MM.1S (cell line): Measurements from ENCODE around the gene PRM3.

Experiments
- DNase-seq: peaks from one replicate; pipeline ENCODE4 v3.0.0-alpha.2; 2015
- H2AFZ ChIP-seq: fragments of 300-600 bp; sonication (generic); 2 replicates; pipeline ENCODE4 v1.6.0; 2016; ENCODE audit warnings: antibody characterized with exemption, low read length
- H3F3A ChIP-seq: fragments of 300-600 bp; sonication (generic); 2 replicates; pipeline ENCODE4 v1.6.1; 2016; ENCODE audit warnings: mild to moderate bottlenecking, antibody characterized with exemption, low read length, moderate library complexity, mixed read lengths; ENCODE audit not compliant: insufficient read depth
- H3K27ac ChIP-seq: fragments of 300-600 bp; sonication (generic); 2 replicates; pipeline ENCODE4 v1.5.1; 2016; ENCODE audit warnings: mild to moderate bottlenecking, low read length
- H3K27me3 ChIP-seq: fragments of 300-600 bp; sonication (generic); replicated peaks from 2 replicates; pipeline ENCODE4 v1.6.0; 2016; ENCODE audit warnings: low read length; ENCODE audit not compliant: insufficient read depth
- H3K36me3 ChIP-seq: fragments of 300-600 bp; sonication (generic); replicated peaks from 2 replicates; pipeline ENCODE4 v1.6.1; 2016; ENCODE audit warnings: mild to moderate bottlenecking, low read length, mixed read lengths; ENCODE audit not compliant: insufficient read depth
- H3K4me1 ChIP-seq: fragments of 300-600 bp; sonication (generic); 2 replicates; pipeline ENCODE4 v1.6.1; 2016; ENCODE audit warnings: low read length, mixed read lengths
- H3K4me2 ChIP-seq: fragments of 300-600 bp; sonication (generic); 2 replicates; pipeline ENCODE4 v1.6.0; 2016; ENCODE audit warnings: low read depth, low read length
- H3K4me3 ChIP-seq: fragments of 300-600 bp; sonication (generic); 2 replicates; pipeline ENCODE4 v1.5.1; 2016; ENCODE audit warnings: low read length, mixed read lengths
- H3K79me2 ChIP-seq: fragments of 300-600 bp; sonication (generic); 2 replicates; pipeline ENCODE4 v1.6.1; 2016; ENCODE audit warnings: mixed run types, low read length, mixed read lengths
- H3K9ac ChIP-seq: fragments of 300-600 bp; sonication (generic); 2 replicates; pipeline ENCODE4 v1.6.1; 2016; ENCODE audit warnings: low read length, mixed read lengths
- H3K9me2 ChIP-seq: fragments of 300-600 bp; sonication (generic); replicated peaks from 2 replicates; pipeline ENCODE4 v1.6.1; 2016; ENCODE audit warnings: mild to moderate bottlenecking, low read length, mixed read lengths; ENCODE audit not compliant: insufficient read depth
- H3K9me3 ChIP-seq: fragments of 300-600 bp; sonication (generic); replicated peaks from 2 replicates; pipeline ENCODE4 v1.6.1; 2016; ENCODE audit warnings: mild to moderate bottlenecking, low read length, mixed read lengths; ENCODE audit not compliant: insufficient read depth
- H4K20me1 ChIP-seq: fragments of 300-600 bp; sonication (generic); 2 replicates; pipeline ENCODE4 v1.6.1; 2016; ENCODE audit warnings: mild to moderate bottlenecking, low read length, moderate library complexity, mixed read lengths; ENCODE audit not compliant: insufficient read depth
- CTCF ChIP-seq: fragments of 300-600 bp; sonication (generic); IDR thresholded peaks from 2 replicates; pipeline ENCODE4 v1.5.1; 2016; ENCODE audit warnings: antibody characterized with exemption, low read length, mixed read lengths
- EZH2 ChIP-seq: fragments of 300-600 bp; sonication (generic); optimal IDR thresholded peaks from 2 replicates; pipeline ENCODE3; 2017; ENCODE audit warnings: low read depth, mild to moderate bottlenecking, antibody characterized with exemption, low read length, mixed read lengths
- EZH2phosphoT487 ChIP-seq: fragments of 300-600 bp; sonication (generic); IDR thresholded peaks from 2 replicates; pipeline ENCODE4 v1.6.1; 2018; ENCODE audit warnings: antibody characterized with exemption, low read length

PRM3 gene

GRCh38 chr16:11258553-11259492 lies 14.6 kb downstream of the PRM3 start:
- peak overlapping the region; percentile 35 for H3K4me3 ChIP-seq
- TF ChIP-seq EZH2phosphoT487 = no peak
- no peak for TF ChIP-seq EZH2
- TF ChIP-seq CTCF = no peak
- H3K9me2 ChIP-seq = no peaks in the 10 kb centered on the region
- H3K79me2 ChIP-seq = peaks cover 4% of the 10 kb centered on the region
- H3K36me3 ChIP-seq = no peaks in the 10 kb centered on the region
- peaks cover 22% of the 10 kb centered on the region for H3K4me1 ChIP-seq
- peak overlapping the region; percentile 69 for H3K4me2 ChIP-seq
- H3K9ac ChIP-seq = peak overlapping the region; percentile 35; the same call in 1 of the 2 replicates
- H2AFZ ChIP-seq = peak overlapping the region; percentile 18; the same call in 1 of the 2 replicates
- no peaks in the 10 kb centered on the region for H3K9me3 ChIP-seq
- no peaks in the 10 kb centered on the region for H4K20me1 ChIP-seq
- peak; percentile 96 for DNase-seq
- peak overlapping the region; percentile 63; the same call in 1 of the 2 replicates for H3K27ac ChIP-seq
- H3F3A ChIP-seq = peaks cover 34% of the 10 kb centered on the region
- H3K27me3 ChIP-seq = no peaks in the 10 kb centered on the region

- peak overlapping the region; percentile 95 for H3K9ac ChIP-seq
- H3K4me2 ChIP-seq = peak overlapping the region; percentile 99
- H3K9me2 ChIP-seq = no peaks in the 10 kb centered on the region
- H3F3A ChIP-seq = peaks cover 34% of the 10 kb centered on the region
- peak overlapping the region; percentile 66; the same call in 1 of the 2 replicates for H2AFZ ChIP-seq
- peak; percentile 69 for TF ChIP-seq CTCF
- no peak for TF ChIP-seq EZH2
- TF ChIP-seq EZH2phosphoT487 = no peak
- peaks cover 4% of the 10 kb centered on the region for H3K79me2 ChIP-seq
- no peaks in the 10 kb centered on the region for H3K27me3 ChIP-seq
- peak overlapping the region; percentile 87 for H3K4me3 ChIP-seq
- H3K4me1 ChIP-seq = peaks cover 22% of the 10 kb centered on the region
- peak overlapping the region; percentile 90; the same call in 1 of the 2 replicates for H3K27ac ChIP-seq
- H4K20me1 ChIP-seq = no peaks in the 10 kb centered on the region
- peak; percentile 68 for DNase-seq
- no peaks in the 10 kb centered on the region for H3K9me3 ChIP-seq
- no peaks in the 10 kb centered on the region for H3K36me3 ChIP-seq
Measured at GRCh38 chr16:11257131-11257938, 16.1 kb downstream of the PRM3 start.

- Histone ChIP-seq H3K36me3 (no peaks in the 10 kb centered on the region), H3K4me1 (peaks cover 22% of the 10 kb centered on the region), H3F3A (peaks cover 34% of the 10 kb centered on the region), H3K79me2 (peaks cover 4% of the 10 kb centered on the region), H4K20me1 (no peaks in the 10 kb centered on the region), H3K9me2 (no peaks in the 10 kb centered on the region), H3K27me3 (no peaks in the 10 kb centered on the region), H2AFZ (peak overlapping the region; percentile 42), H3K9ac (peak overlapping the region; percentile 95), H3K27ac (peak overlapping the region; percentile 90), H3K4me3 (peak overlapping the region; percentile 87), H3K9me3 (no peaks in the 10 kb centered on the region), H3K4me2 (peak overlapping the region; percentile 99)
- no peak for DNase-seq
- no peak for TF ChIP-seq CTCF
- TF ChIP-seq EZH2 = no peak
- TF ChIP-seq EZH2phosphoT487 = no peak
Measured at GRCh38 chr16:11256661-11257130, 16.7 kb downstream of the PRM3 start.
